Loucy (cell line): Measurements from ENCODE around the gene GET4.

ENCODE experiments used
- H2AFZ ChIP-seq: fragments of 200-600 bp; sonication (generic); 2 replicates; pipeline ENCODE4 v1.6.0; 2016; ENCODE audit warnings: antibody characterized with exemption, mild to moderate bottlenecking, low read length, moderate library complexity
- H3F3A ChIP-seq: fragments of 200-600 bp; 2 replicates; pipeline ENCODE4 v1.6.0; 2016; ENCODE audit warnings: antibody characterized with exemption, low read depth, mild to moderate bottlenecking
- H3K27me3 ChIP-seq: fragments of 200-600 bp; sonication (generic); 2 replicates; pipeline ENCODE4 v1.6.1; 2014; ENCODE audit warnings: low read length, mild to moderate bottlenecking; ENCODE audit not compliant: insufficient read depth, poor library complexity, severe bottlenecking
- H3K36me3 ChIP-seq: fragments of 200-600 bp; sonication (generic); 2 replicates; pipeline ENCODE4 v1.6.1; 2016; ENCODE audit warnings: low read length; ENCODE audit not compliant: insufficient read depth
- H3K4me1 ChIP-seq: fragments of 200-600 bp; sonication (generic); 2 replicates; pipeline ENCODE4 v1.5.1; 2014; ENCODE audit warnings: low read length, mild to moderate bottlenecking; ENCODE audit not compliant: insufficient read depth, poor library complexity, severe bottlenecking
- H3K4me2 ChIP-seq: fragments of 200-600 bp; sonication (generic); 2 replicates; pipeline ENCODE4 v1.6.0; 2014; ENCODE audit warnings: antibody characterized with exemption, low read length, low read depth, mild to moderate bottlenecking; ENCODE audit not compliant: poor library complexity, severe bottlenecking
- H3K4me3 ChIP-seq: fragments of 200-600 bp; sonication (generic); 2 replicates; pipeline ENCODE4 v1.5.1; 2014; ENCODE audit warnings: low read length, mild to moderate bottlenecking, mixed read lengths; ENCODE audit not compliant: poor library complexity, severe bottlenecking
- H3K79me2 ChIP-seq: fragments of 200-600 bp; sonication (generic); 2 replicates; pipeline ENCODE4 v1.6.1; 2014; ENCODE audit warnings: low read length; ENCODE audit not compliant: insufficient read depth
- H3K9ac ChIP-seq: fragments of 200-600 bp; sonication (generic); 2 replicates; pipeline ENCODE4 v1.6.0; 2014; ENCODE audit warnings: mild to moderate bottlenecking, low read depth, low read length, moderate library complexity; ENCODE audit not compliant: poor library complexity, severe bottlenecking
- H3K9me2 ChIP-seq: fragments of 200-600 bp; sonication (generic); replicated peaks from 2 replicates; pipeline ENCODE4 v1.6.1; 2016; ENCODE audit warnings: low read depth, low read length, mixed read lengths
- H3K9me3 ChIP-seq: fragments of 200-600 bp; sonication (generic); 2 replicates; pipeline ENCODE4 v1.6.1; 2014; ENCODE audit warnings: mild to moderate bottlenecking, antibody characterized with exemption, low read length, low read depth; ENCODE audit not compliant: insufficient read depth
- H4K20me1 ChIP-seq: fragments of 200-600 bp; sonication (generic); 2 replicates; pipeline ENCODE4 v1.6.0; 2014; ENCODE audit warnings: antibody characterized with exemption, low read length, mild to moderate bottlenecking; ENCODE audit not compliant: insufficient read depth, poor library complexity, severe bottlenecking
- EZH2phosphoT487 ChIP-seq: fragments of 200-600 bp; IDR thresholded peaks from 2 replicates; pipeline ENCODE4 v1.6.1; 2018; ENCODE audit warnings: antibody characterized with exemption, mild to moderate bottlenecking, moderate library complexity, borderline replicate concordance
- TF ChIP-seq, protein P1 (sequence below): fragments of 200-600 bp; sonication (generic); conservative IDR thresholded peaks from 2 replicates; pipeline ENCODE4 v1.5.1; 2014; ENCODE audit warnings: mild to moderate bottlenecking, antibody characterized with exemption, low read length

Gene GET4

DNA sequence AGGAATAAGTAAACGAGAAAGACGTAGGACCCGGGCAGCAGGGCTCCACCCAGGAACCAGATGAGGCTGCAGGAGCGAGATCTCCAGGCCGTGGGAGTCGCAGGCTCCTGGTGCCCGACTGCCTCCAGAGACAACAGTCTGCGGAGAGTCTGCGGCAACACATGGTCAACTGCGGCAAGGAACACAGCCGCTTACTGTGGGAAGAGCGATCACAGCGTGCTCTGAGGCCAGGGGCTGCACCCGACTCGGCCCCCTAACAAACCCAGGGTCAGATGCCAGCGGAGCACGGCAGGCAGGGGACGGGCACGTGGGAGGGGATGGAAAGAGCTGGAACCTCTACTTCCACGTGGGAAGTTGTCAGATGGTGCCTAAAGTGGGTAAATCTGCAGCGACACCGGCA is 26.6 kb downstream of the GET4 start:
- no peaks in the 10 kb centered on the region for H3F3A ChIP-seq
- TF ChIP-seq EZH2phosphoT487 = no peak
- TF ChIP-seq, protein P1, sequence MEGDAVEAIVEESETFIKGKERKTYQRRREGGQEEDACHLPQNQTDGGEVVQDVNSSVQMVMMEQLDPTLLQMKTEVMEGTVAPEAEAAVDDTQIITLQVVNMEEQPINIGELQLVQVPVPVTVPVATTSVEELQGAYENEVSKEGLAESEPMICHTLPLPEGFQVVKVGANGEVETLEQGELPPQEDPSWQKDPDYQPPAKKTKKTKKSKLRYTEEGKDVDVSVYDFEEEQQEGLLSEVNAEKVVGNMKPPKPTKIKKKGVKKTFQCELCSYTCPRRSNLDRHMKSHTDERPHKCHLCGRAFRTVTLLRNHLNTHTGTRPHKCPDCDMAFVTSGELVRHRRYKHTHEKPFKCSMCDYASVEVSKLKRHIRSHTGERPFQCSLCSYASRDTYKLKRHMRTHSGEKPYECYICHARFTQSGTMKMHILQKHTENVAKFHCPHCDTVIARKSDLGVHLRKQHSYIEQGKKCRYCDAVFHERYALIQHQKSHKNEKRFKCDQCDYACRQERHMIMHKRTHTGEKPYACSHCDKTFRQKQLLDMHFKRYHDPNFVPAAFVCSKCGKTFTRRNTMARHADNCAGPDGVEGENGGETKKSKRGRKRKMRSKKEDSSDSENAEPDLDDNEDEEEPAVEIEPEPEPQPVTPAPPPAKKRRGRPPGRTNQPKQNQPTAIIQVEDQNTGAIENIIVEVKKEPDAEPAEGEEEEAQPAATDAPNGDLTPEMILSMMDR = no peak
- H3K79me2 ChIP-seq = no peaks in the 10 kb centered on the region
- H3K27me3 ChIP-seq = no peaks in the 10 kb centered on the region
- H3K4me3 ChIP-seq = no peak overlapping the region
- H3K9me3 ChIP-seq = no peaks in the 10 kb centered on the region
- H3K36me3 ChIP-seq = no peaks in the 10 kb centered on the region
- H3K9me2 ChIP-seq = no peaks in the 10 kb centered on the region
- no peaks in the 10 kb centered on the region for H4K20me1 ChIP-seq
- H2AFZ ChIP-seq = no peak overlapping the region
- no peak overlapping the region for H3K4me2 ChIP-seq
- H3K4me1 ChIP-seq = no peaks in the 10 kb centered on the region
- H3K9ac ChIP-seq = no peak overlapping the region

DNA sequence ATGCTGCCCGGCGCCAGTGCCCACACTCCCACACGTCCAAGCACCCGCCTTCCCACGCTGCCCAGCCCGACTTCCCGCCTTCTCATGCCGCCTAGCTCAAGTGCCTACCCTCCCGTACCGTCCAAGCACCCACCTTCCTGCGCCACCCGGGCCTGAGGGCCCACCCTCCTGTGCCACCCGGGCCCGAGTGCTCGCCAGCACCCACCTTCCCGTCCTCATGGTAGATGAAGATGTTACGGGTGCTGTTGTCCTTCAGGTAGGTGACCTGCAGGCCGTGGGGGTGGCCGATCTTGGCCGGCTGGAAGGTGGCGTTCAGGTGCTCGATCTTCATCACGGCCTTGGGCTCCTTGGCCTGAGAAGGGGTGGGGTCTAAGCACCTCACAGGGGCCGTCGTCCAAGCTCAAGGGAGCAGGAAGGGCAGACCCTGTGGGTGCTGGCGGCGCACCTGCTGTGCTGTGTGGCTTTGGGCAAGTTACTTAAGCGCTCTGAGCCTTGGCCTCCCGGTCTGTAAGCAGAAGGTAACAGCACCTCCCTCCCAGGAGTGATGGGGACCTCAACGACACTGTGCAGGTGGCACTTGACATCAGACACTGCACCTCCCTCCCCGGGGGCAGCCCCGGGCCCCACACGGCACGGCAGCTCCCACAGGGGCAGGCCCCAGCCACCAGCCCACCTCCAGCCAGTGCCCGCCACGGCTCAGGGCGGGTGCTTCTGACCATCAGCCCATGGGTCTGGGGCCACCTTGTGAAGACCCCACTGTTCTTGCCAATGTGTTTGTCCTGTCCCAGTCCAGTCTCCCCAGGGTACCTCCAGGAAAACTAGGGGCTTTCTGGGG is 27.8 kb downstream of the GET4 start:
- no peaks in the 10 kb centered on the region for H4K20me1 ChIP-seq
- H2AFZ ChIP-seq = no peak overlapping the region
- no peak overlapping the region for H3K4me2 ChIP-seq
- no peaks in the 10 kb centered on the region for H3F3A ChIP-seq
- H3K4me3 ChIP-seq = no peak overlapping the region
- no peaks in the 10 kb centered on the region for H3K36me3 ChIP-seq
- H3K79me2 ChIP-seq = no peaks in the 10 kb centered on the region
- H3K4me1 ChIP-seq = no peaks in the 10 kb centered on the region
- H3K27me3 ChIP-seq = no peaks in the 10 kb centered on the region
- no peaks in the 10 kb centered on the region for H3K9me3 ChIP-seq
- no peaks in the 10 kb centered on the region for H3K9me2 ChIP-seq
- no peak overlapping the region for H3K9ac ChIP-seq
- TF ChIP-seq EZH2phosphoT487 = no peak

DNA sequence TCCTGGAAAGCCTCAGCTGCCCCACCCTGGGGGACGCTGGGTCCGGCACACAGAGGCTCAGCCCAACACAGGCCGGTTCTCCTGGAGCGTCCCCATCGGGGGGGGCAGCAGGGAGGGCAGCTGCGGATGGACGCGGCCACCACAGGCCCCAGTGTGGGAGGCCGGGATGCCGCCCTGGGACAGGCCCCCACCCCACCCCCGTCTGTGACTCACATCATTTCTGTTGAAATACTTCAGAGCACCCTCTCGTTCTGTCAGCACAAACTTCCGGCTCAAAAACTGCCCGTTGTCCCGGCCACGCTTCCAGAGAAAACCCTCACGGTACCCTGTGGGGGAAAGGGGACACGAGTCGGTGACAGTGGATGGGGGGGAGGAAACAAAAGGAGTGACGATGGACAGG is 28.5 kb downstream of the GET4 start:
- H2AFZ ChIP-seq = no peak overlapping the region
- TF ChIP-seq, protein P1 = no peak
- TF ChIP-seq EZH2phosphoT487 = no peak
- no peak overlapping the region for H3K4me2 ChIP-seq
- H3K4me1 ChIP-seq = no peaks in the 10 kb centered on the region
- no peaks in the 10 kb centered on the region for H4K20me1 ChIP-seq
- H3K36me3 ChIP-seq = no peaks in the 10 kb centered on the region
- H3K27me3 ChIP-seq = no peaks in the 10 kb centered on the region
- H3F3A ChIP-seq = no peaks in the 10 kb centered on the region
- H3K9me3 ChIP-seq = no peaks in the 10 kb centered on the region
- H3K79me2 ChIP-seq = no peaks in the 10 kb centered on the region
- H3K9me2 ChIP-seq = no peaks in the 10 kb centered on the region
- H3K4me3 ChIP-seq = no peak overlapping the region
- no peak overlapping the region for H3K9ac ChIP-seq

DNA sequence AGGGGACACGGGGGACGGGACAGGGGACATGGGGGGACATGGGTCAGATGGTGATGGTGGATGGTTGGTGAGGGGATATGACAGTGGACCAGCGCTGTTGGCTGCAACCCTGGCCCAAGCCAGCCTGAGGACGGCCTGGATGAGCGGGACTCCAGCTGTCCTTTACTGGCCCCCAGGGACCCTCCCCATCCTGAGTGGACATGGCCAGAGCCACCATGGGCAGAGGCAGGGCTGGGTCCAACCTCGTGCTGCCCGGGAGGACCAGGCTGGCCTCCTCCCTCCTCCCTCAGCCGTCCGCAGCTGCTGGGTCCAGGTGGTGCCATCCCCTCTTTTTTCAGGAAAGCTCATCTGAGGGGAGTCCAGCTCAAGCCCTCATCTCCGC is 30.4 kb downstream of the GET4 start:
- H3K4me2 ChIP-seq = no peak overlapping the region
- H3K4me1 ChIP-seq = no peaks in the 10 kb centered on the region
- H3K4me3 ChIP-seq = no peak overlapping the region
- TF ChIP-seq EZH2phosphoT487 = no peak
- TF ChIP-seq, protein P1 = no peak
- no peaks in the 10 kb centered on the region for H3K36me3 ChIP-seq
- no peaks in the 10 kb centered on the region for H3K79me2 ChIP-seq
- no peaks in the 10 kb centered on the region for H3K9me2 ChIP-seq
- no peak overlapping the region for H3K9ac ChIP-seq
- H3K27me3 ChIP-seq = no peaks in the 10 kb centered on the region
- no peak overlapping the region for H2AFZ ChIP-seq
- H4K20me1 ChIP-seq = no peaks in the 10 kb centered on the region
- H3K9me3 ChIP-seq = no peaks in the 10 kb centered on the region
- H3F3A ChIP-seq = no peaks in the 10 kb centered on the region
